ENCODE data around the gene GLP1R.

Gene GLP1R

DNA sequence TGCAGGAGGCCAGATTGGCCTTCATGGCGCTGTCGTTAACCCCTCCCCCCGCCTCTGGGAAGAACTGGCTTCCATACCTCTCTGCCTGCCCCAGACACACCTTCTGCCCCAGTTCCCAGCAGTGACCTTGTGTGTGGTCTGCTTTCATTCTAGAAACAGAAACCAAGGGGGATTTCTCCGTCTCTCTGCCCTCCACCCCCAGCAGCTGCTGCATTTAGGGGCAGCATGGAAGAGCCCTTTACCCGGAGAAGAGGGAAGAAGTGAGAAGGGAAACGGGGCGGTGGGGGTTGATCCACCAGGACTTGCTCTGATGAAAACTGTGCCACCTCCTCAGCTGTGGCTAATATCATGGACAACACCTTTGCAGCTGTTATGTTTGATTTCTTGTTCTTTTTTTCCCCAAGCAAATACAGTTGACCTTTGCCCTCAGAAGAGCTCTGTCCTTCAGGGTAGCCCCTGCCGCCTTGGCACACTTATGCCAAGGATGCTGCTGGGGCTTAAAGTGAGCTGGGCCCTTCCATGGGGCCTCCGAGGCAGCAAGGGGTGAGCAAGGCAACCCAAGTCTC, 6.1 kb downstream of the GLP1R start:
- ChIA-PET POLR2A (no interaction called here), CTCF (interaction anchor here (1.3 kb wide), 2 partner anchors 13 to 250 kb away, joined by 3 read pairs; no protein-coding TSS in a partner anchor)
- TF ChIP-seq, protein P1, sequence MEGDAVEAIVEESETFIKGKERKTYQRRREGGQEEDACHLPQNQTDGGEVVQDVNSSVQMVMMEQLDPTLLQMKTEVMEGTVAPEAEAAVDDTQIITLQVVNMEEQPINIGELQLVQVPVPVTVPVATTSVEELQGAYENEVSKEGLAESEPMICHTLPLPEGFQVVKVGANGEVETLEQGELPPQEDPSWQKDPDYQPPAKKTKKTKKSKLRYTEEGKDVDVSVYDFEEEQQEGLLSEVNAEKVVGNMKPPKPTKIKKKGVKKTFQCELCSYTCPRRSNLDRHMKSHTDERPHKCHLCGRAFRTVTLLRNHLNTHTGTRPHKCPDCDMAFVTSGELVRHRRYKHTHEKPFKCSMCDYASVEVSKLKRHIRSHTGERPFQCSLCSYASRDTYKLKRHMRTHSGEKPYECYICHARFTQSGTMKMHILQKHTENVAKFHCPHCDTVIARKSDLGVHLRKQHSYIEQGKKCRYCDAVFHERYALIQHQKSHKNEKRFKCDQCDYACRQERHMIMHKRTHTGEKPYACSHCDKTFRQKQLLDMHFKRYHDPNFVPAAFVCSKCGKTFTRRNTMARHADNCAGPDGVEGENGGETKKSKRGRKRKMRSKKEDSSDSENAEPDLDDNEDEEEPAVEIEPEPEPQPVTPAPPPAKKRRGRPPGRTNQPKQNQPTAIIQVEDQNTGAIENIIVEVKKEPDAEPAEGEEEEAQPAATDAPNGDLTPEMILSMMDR (IDR thresholded peaks at IDR 0.05; ENCODE audit: insufficient read depth, low read length, missing control alignments), result no peak

DNA sequence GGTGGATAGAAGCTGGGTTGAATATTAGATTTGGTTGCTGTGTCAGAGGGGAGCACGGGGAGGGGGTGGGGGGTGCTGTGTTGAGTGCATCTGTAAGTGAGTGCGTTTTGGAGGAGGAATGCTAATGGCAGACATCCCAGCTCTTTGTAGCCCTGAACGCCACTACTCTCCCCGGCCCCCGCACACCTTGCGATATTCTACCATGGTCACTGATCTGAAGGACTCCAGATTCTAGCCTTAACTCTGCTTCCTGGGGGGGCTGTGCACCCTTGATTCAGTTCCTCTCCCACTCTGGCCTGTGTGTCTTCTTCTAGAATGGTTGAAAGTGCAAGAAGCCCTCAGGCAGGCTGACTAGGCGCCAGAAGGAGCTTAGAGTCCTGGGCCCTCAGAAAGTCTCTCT, 7.1 kb downstream of the GLP1R start:
- POLR2A ChIA-PET, result no interaction called here

More for the DNA sequence above, 6.1 kb downstream of the GLP1R start:
- DNase-seq (ENCODE audit: low read depth, low spot score), result no peak
- H3K4me3 ChIP-seq (ENCODE audit: low read depth, low read length), result no peak overlapping the region

DNA sequence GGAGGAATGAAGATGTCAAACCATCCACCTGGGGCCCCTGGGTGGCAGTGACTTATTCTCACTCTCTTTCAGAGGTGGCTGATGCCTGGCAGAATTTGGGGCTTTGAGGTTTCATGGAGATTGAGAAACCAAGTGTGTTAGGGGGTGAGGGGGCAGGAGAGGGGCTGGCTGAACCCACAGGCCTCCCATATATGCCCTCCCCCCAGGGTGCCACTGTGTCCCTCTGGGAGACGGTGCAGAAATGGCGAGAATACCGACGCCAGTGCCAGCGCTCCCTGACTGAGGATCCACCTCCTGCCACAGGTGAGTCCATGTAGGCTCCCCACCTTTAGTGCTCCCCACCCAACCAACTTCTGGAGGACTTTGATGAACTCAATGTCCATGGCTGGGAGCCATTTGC, 7.6 kb downstream of the GLP1R start:
- no peak for DNase-seq (ENCODE audit: low read depth, low spot score)
- CTCF ChIA-PET, result interaction anchor here (1.3 kb wide), 1 partner anchor 12 kb away, joined by 3 read pairs; no protein-coding TSS in a partner anchor
- POLR2A ChIA-PET, result no interaction called here
- TF ChIP-seq, protein P1 (IDR thresholded peaks at IDR 0.05; ENCODE audit: insufficient read depth, low read length, missing control alignments), result no peak
- no peak overlapping the region for H3K4me3 ChIP-seq (ENCODE audit: low read depth, low read length)

More for the DNA sequence above, 7.1 kb downstream of the GLP1R start:
- TF ChIP-seq, protein P1 (IDR thresholded peaks at IDR 0.05; ENCODE audit: insufficient read depth, low read length, missing control alignments), result no peak
- no peak for DNase-seq (ENCODE audit: low read depth, low spot score)
- CTCF ChIA-PET, result interaction anchor here (1.3 kb wide), 2 partner anchors 12 to 249 kb away, joined by 3 read pairs; no protein-coding TSS in a partner anchor
- no peak overlapping the region for H3K4me3 ChIP-seq (ENCODE audit: low read depth, low read length)

DNA sequence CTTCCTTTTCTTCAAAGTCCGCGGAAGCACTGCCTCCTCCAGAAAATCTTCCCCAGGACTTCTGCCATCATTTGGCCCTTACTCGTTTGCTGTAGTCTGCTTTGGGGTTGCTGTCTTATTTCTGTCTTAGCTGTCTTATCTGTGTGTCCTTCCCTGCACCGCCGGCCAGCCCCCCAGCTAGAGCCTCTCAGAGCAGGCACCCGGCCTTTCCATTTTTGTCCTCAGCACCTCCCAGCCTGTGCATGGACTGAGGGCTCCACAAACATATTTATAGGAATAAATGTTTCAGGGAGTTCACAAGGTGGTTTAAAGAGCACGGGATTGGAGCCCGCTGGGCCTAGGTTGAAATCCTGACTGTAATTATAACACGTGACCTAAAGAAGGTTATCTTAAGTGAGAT, 8.1 kb downstream of the GLP1R start:
- no peak for DNase-seq (ENCODE audit: low read depth, low spot score)
- POLR2A ChIA-PET, result no interaction called here
- H3K4me3 ChIP-seq (ENCODE audit: low read depth, low read length), result no peak overlapping the region
- CTCF ChIA-PET, result no interaction called here
- TF ChIP-seq, protein P1 (IDR thresholded peaks at IDR 0.05; ENCODE audit: insufficient read depth, low read length, missing control alignments), result no peak

DNA sequence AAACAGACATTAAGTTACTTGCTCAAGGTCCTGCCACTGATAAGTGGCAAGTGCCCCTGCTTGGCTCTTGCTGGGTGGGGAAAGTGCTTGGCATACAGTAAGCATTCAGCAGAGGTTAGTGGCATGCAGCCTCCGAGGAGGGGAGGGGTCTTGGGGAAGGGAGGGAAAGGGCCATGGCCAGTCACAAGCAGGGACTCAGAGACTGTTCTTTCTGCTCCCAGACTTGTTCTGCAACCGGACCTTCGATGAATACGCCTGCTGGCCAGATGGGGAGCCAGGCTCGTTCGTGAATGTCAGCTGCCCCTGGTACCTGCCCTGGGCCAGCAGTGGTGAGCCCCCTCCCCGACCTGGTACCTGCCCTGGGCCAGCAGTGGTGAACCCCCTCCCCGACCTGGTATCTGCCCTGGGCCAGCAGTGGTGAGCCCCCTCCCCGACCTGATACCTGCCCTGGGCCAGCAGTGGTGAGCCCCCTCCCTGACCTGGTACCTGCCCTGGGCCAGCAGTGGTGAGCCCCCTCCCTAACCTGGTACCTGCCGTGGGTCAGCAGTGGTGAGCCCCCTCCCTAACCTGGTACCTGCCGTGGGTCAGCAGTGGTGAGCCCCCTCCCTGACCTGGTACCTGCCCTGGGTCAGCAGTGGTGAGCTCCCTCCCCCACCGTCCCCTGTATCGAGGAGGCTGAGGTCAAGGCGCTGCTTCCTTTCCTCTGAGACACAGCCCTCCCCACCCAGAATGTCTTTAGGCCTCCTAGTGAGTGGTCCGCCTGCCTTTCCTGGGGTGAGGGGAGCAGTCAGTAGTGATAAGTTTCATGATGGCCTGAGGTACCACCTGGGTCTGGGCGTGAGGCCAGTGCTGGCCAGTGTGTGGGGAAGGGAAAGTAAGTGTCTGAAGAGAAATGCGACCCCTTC, 8.9 kb downstream of the GLP1R start:
- DNase-seq (ENCODE audit: low read depth, low spot score), result no peak
- CTCF ChIA-PET, result no interaction called here

More for the DNA sequence above, 8.9 kb downstream of the GLP1R start:
- H3K4me3 ChIP-seq (ENCODE audit: low read depth, low read length), result no peak overlapping the region
- TF ChIP-seq, protein P1 (IDR thresholded peaks at IDR 0.05; ENCODE audit: insufficient read depth, low read length, missing control alignments), result no peak
- POLR2A ChIA-PET, result no interaction called here
